A673 (cell line): ENCODE data around the gene ANKRD27.

Experiments used
- CTCF ChIP-seq: fragments of 300-800, 200-600 bp; sonication (generic); conservative IDR thresholded peaks from 2 replicates; pipeline ENCODE4 v1.5.1; 2017; ENCODE audit warnings: low read depth, mild to moderate bottlenecking, antibody characterized with exemption, low read length, moderate library complexity, mixed read lengths
- EZH2 ChIP-seq: fragments of 200-600 bp; sonication (generic); IDR thresholded peaks from 2 replicates; pipeline ENCODE4 v1.6.1; 2017; ENCODE audit warnings: borderline replicate concordance, low read depth, mild to moderate bottlenecking, mixed read lengths, antibody characterized with exemption, low read length; ENCODE audit not compliant: poor library complexity, severe bottlenecking

GRCh38 chr19:32658075-32658474 is 16.9 kb downstream of the ANKRD27 start:
- no peak for TF ChIP-seq EZH2
- no peak for TF ChIP-seq CTCF
